Gastroesophageal sphincter (tissue), 3 donors: ENCODE measurements around the gene MAN2A2.

Experiments used
- CTCF ChIP-seq, 4 experiments: fragments of 200-600 bp in 2 of 4; fragments of 450-650 bp in 2 of 4; sonication (generic) in 1 of 4; IDR thresholded peaks; one replicate each; pipeline ENCODE4 v1.5.1; 2017 to 2019; ENCODE audit warnings: antibody characterized with exemption in 4 of 4, mild to moderate bottlenecking in 2 of 4, moderate library complexity in 2 of 4
- EP300 ChIP-seq: sonication (generic); formaldehyde crosslinking; IDR thresholded peaks from one replicate; pipeline ENCODE4 v1.6.1; 2017; ENCODE audit warnings: antibody characterized with exemption, mild to moderate bottlenecking
- POLR2A ChIP-seq, 2 donors: fragments of 450-650 bp; IDR thresholded peaks; one replicate each; pipeline ENCODE4 v1.6.1; 2017; ENCODE audit warnings: antibody characterized with exemption in 2 of 2, mild to moderate bottlenecking in 2 of 2, moderate library complexity in 1 of 2

- TF ChIP-seq CTCF (IDR thresholded peaks at IDR 0.05) (no peak), POLR2A (IDR thresholded peaks at IDR 0.05) (no peak), EP300 (no peak)
These were observed 36.9 kb upstream of the MAN2A2 start for GRCh38 chr15:90866161-90866715.
